Endothelial cell of umbilical vein (primary cell): Measurements from ENCODE around the gene NDUFAF8. TPM values are rescaled to one million over a fixed set of nuclear protein-coding genes. Genes with fewer than 3 reads are reported as not detected.

ENCODE experiments used
- BruUV-seq: library from RNA; stranded (reverse); fragments of 400-500 nt; replicated peaks from 2 replicates; lab custom pipeline; 2021; lab: Mats Ljungman, UMichigan
- CTCF ChIA-PET: fragments of 300-600, 350-600 bp; sonication (Branson Sonifier 250); formaldehyde crosslinking; loops from one replicate; lab custom pipeline; 2021; ENCODE audit warnings: antibody characterized with exemption, inconsistent platforms; lab: Charles Lee
- POLR2A ChIA-PET: fragments of 300-600, 350-600 bp; sonication (Branson Sonifier 250); formaldehyde crosslinking; loops from one replicate; lab custom pipeline; 2021; ENCODE audit warnings: antibody characterized with exemption, inconsistent platforms; lab: Charles Lee
- DNase-seq: peaks from one replicate; pipeline ENCODE4 v3.0.0-alpha.2; 2011; ENCODE audit warnings: low read depth, low spot score
- FAIRE-seq: peaks from 2 replicates; lab custom pipeline; 2011; peaks lifted over from hg19 to GRCh38; lab: Jason Lieb, UNC
- H2AFZ ChIP-seq: 2 replicates; pipeline ENCODE4 v1.6.0; 2012; ENCODE audit warnings: low read depth, low read length, control low read depth, inconsistent platforms
- H3K27ac ChIP-seq: 2 replicates; pipeline ENCODE4 v1.5.1; 2011; ENCODE audit warnings: low read depth, mild to moderate bottlenecking, control low read depth, low read length, moderate library complexity; ENCODE audit not compliant: insufficient read depth
- H3K27me3 ChIP-seq, 2 experiments: 2 replicates each; pipeline versions ENCODE4 v1.6.0 to v1.6.1; 2011; ENCODE audit warnings: low read length in 2 of 2, mixed read lengths in 1 of 2; ENCODE audit not compliant: control insufficient read depth in 2 of 2, insufficient read depth in 2 of 2
- H3K36me3 ChIP-seq, 2 experiments: 2 replicates in 1 of 2; 3 replicates in 1 of 2; pipeline ENCODE4 v1.5.1; 2011; ENCODE audit warnings: low read length in 2 of 2, mild to moderate bottlenecking in 1 of 2, moderate library complexity in 1 of 2; ENCODE audit not compliant: control insufficient read depth in 2 of 2, insufficient read depth in 2 of 2; ENCODE audit errors: extremely low read depth in 1 of 2
- H3K4me1 ChIP-seq: 3 replicates; pipeline ENCODE4 v1.5.1; 2011; ENCODE audit warnings: mild to moderate bottlenecking, low read length; ENCODE audit not compliant: control insufficient read depth, insufficient read depth; ENCODE audit errors: extremely low read depth
- H3K4me2 ChIP-seq: 2 replicates; pipeline ENCODE4 v1.6.1; 2011; ENCODE audit warnings: low read length, control low read depth, mixed read lengths; ENCODE audit not compliant: insufficient read depth
- H3K4me3 ChIP-seq, 3 experiments: fragments of 200-600 bp in 1 of 3; sonication (generic), shearing (Covaris generic) in 1 of 3; replicated peaks in 1 of 3; 2 replicates each; pipeline ENCODE4 v1.5.1; 2011 to 2016; ENCODE audit warnings: control low read depth in 3 of 3, low read length in 3 of 3, mild to moderate bottlenecking in 2 of 3, inconsistent platforms in 1 of 3, low read depth in 1 of 3, moderate library complexity in 1 of 3; ENCODE audit not compliant: insufficient read depth in 1 of 3
- H3K79me2 ChIP-seq: 2 replicates; pipeline ENCODE4 v1.6.0; 2012; ENCODE audit warnings: low read length, inconsistent platforms; ENCODE audit not compliant: control insufficient read depth, insufficient read depth
- H3K9ac ChIP-seq: replicated peaks from 2 replicates; pipeline ENCODE3; 2011; ENCODE audit warnings: low read length, control low read depth; ENCODE audit not compliant: insufficient read depth; ENCODE audit errors: extremely low read depth
- H3K9me1 ChIP-seq: replicated peaks from 3 replicates; pipeline ENCODE4 v1.6.0; 2011; ENCODE audit warnings: mild to moderate bottlenecking, low read length; ENCODE audit not compliant: control insufficient read depth, insufficient read depth; ENCODE audit errors: extremely low read depth
- H3K9me3 ChIP-seq: replicated peaks from 2 replicates; pipeline ENCODE4 v1.5.1; 2012; ENCODE audit warnings: low read length, inconsistent platforms; ENCODE audit not compliant: control insufficient read depth, insufficient read depth
- H4K20me1 ChIP-seq: replicated peaks from 2 replicates; pipeline ENCODE3; 2011; ENCODE audit warnings: mild to moderate bottlenecking, low read length; ENCODE audit not compliant: control insufficient read depth, insufficient read depth; ENCODE audit errors: extremely low read depth
- CTCF ChIP-seq, 2 donors: IDR thresholded peaks; 1 replicate in 1 of 2; 2 replicates in 1 of 2; pipeline ENCODE4 v1.5.1; 2011; ENCODE audit warnings: low read length in 2 of 2, mild to moderate bottlenecking in 2 of 2, moderate library complexity in 2 of 2, control low read depth in 1 of 2, inconsistent platforms in 1 of 2, low read depth in 1 of 2; ENCODE audit not compliant: insufficient read depth in 1 of 2; ENCODE audit errors: extremely low read depth in 1 of 2
- EZH2 ChIP-seq: IDR thresholded peaks from 2 replicates; pipeline ENCODE4 v1.6.1; 2012; ENCODE audit warnings: borderline replicate concordance, low read depth, mild to moderate bottlenecking, moderate library complexity, low read length, inconsistent platforms; ENCODE audit not compliant: severe bottlenecking
- FOS ChIP-seq: IDR thresholded peaks from 2 replicates; pipeline ENCODE4 v1.6.1; 2011; ENCODE audit warnings: mild to moderate bottlenecking, low read length, moderate library complexity, borderline replicate concordance; ENCODE audit not compliant: insufficient read depth
- GATA2 ChIP-seq: IDR thresholded peaks from 2 replicates; pipeline ENCODE4 v1.7.0; 2011; ENCODE audit warnings: low read depth, mild to moderate bottlenecking, moderate library complexity, mixed read lengths, low read length; ENCODE audit not compliant: insufficient read length, insufficient read depth
- JUN ChIP-seq: IDR thresholded peaks from 2 replicates; pipeline ENCODE4 v1.6.1; 2011; ENCODE audit warnings: borderline replicate concordance, low read depth; ENCODE audit not compliant: insufficient read length, insufficient read depth
- MYC ChIP-seq: IDR thresholded peaks from one replicate; pipeline ENCODE4 v1.6.1; 2011; ENCODE audit warnings: mild to moderate bottlenecking, low read depth, low read length
- POLR2A ChIP-seq: IDR thresholded peaks from 2 replicates; pipeline ENCODE4 v1.6.1; 2012; ENCODE audit warnings: low read depth, mild to moderate bottlenecking, control low read depth, low read length
- POLR2AphosphoS5 ChIP-seq: IDR thresholded peaks from 2 replicates; pipeline ENCODE4 v1.6.1; 2012; ENCODE audit warnings: low read depth, mild to moderate bottlenecking, control low read depth, low read length, moderate library complexity; ENCODE audit not compliant: insufficient read depth
- dilution Hi-C: fragments of 300-500 bp; cut with MboI; formaldehyde crosslinking; loops from one replicate; pipeline ENCODE4 v1.15.0; 2019; ENCODE audit warnings: low sequenced_read_pairs; ENCODE audit not compliant: extremely low pct_ligation_motif_present
- intact Hi-C: fragments of 100-400 bp; cut with micrococcal nuclease; formaldehyde crosslinking; loops from one replicate; pipeline ENCODE4 v1.10.0; 2022
- polyA plus RNA-seq, 4 experiments: library from polyadenylated mRNA; depleted of rRNA in 3 of 4; stranded (reverse) in 3 of 4; unstranded in 1 of 4; fragments of >200 nt; gene quantifications; 2 replicates each; pipeline versions ENCODE4 v1.2.1 to v1.2.3, GENCODE V29; 2011 to 2012; ENCODE audit warnings: missing spikeins in 1 of 4
- total RNA-seq: library from RNA; stranded (reverse); gene quantifications from 2 replicates; pipeline ENCODE4 v1.2.3, GENCODE V29; 2021
- TF ChIP-seq, protein P1 (sequence below): IDR thresholded peaks from 2 replicates; pipeline ENCODE4 v1.6.1; 2011; ENCODE audit not compliant: insufficient read depth, insufficient read length

NDUFAF8 gene
- total and polyA plus RNA-seq, 2 donors (not counting 3 experiments of a cell fraction or from before 2014, with no cell fraction given): 61.5 to 83.9 TPM

GRCh38 chr17:81200201-81200600 lies 38.9 kb upstream of the NDUFAF8 start:
- Histone ChIP-seq H3K36me3 (no peaks in the 10 kb centered on the region), H3K4me2 (no peak overlapping the region), H4K20me1 (no peaks in the 10 kb centered on the region), H3K9me3 (no peaks in the 10 kb centered on the region), H3K4me1 (no peaks in the 10 kb centered on the region), H3K27me3 (no peaks in the 10 kb centered on the region), H2AFZ (no peak overlapping the region), H3K9me1 (no peaks in the 10 kb centered on the region), H3K27ac (no peak overlapping the region), H3K79me2 (no peaks in the 10 kb centered on the region), H3K4me3 (no peak overlapping the region), H3K9ac (no peak overlapping the region)
- CTCF ChIA-PET: interaction anchor here (0.6 to 4.4 kb wide), 20 partner anchors 10 to 304 kb away, joined by 3 to 91 read pairs (median 4); partner anchors contain the start of genes CEP131, NDUFAF8 and TEPSIN
- no TSS peak for BruUV-seq
- DNase-seq (no peak), FAIRE-seq (no peak)
- dilution Hi-C loops: no loop called here
- no peak for TF ChIP-seq MYC
- no peak for TF ChIP-seq POLR2AphosphoS5
- TF ChIP-seq CTCF (IDR thresholded peaks at IDR 0.05; ENCODE audit: extremely low read depth in 1 of 2, insufficient read depth in 1 of 2, low read depth in 1 of 2, low read length in 2 of 2): no peak
- no peak for TF ChIP-seq FOS
- TF ChIP-seq GATA2: no peak
- no peak for TF ChIP-seq POLR2A
- TF ChIP-seq EZH2: no peak
- TF ChIP-seq, protein P1, sequence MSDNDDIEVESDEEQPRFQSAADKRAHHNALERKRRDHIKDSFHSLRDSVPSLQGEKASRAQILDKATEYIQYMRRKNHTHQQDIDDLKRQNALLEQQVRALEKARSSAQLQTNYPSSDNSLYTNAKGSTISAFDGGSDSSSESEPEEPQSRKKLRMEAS: no peak
- no peak for TF ChIP-seq JUN
- POLR2A ChIA-PET: no interaction called here
- intact Hi-C loops: loop anchor here (1.0 kb wide), 1 partner anchor 58 kb away; no protein-coding TSS in a partner anchor
